ENCODE results near the gene CPTP. TPM values are rescaled to one million over a fixed set of nuclear protein-coding genes. Genes with fewer than 3 reads are reported as not detected.
A peak's percentile ranks its signal among the peaks of the same experiment; 100 is the strongest.

The CPTP gene
- total and polyA plus RNA-seq, 2 of the 13 experiments (the other 11 are each of a cell fraction or from before 2014, with no cell fraction given): 5.5 to 9.3 TPM

DNA sequence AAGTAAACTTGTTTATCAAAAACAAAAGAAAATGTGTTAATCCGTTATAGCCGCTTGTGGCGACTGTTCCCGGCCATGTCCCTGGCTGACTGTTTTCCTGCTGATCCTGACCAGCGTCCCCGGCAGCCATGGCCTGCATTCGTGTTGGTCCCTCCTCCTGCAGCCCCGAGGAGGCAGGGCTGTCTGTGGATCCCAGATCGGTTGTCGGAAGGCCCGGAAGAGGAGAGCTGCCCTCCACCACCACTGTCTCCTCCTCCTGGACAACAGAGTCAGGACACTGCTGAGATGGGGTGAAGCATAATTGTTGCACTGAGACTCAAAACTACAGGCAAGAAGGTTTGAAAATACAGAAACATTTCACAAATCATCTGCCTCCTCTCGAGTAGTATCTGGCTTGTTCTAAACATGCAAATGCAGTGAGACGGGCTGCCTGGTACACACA lies 37.4 kb downstream of the CPTP start:
- H3K4me2 ChIP-seq (ENCODE audit: low read depth, low read length): peak overlapping the region; percentile 74
- peak overlapping the region; percentile 48 for H3K9ac ChIP-seq (ENCODE audit: insufficient read depth, low read depth, low read length)
- H3K27ac ChIP-seq (ENCODE audit: extremely low read length, insufficient read depth, low read length): peak overlapping the region; percentile 24
- BruUV-seq (replicated peaks): no TSS peak
- no peaks in the 10 kb centered on the region for H3K9me3 ChIP-seq (ENCODE audit: low read length)
- intact Hi-C loops (cut with micrococcal nuclease; ENCODE audit: unreplicated experiment): no loop called here
- H3K79me2 ChIP-seq (ENCODE audit: insufficient read depth, low read length): peaks cover under 1% of the 10 kb centered on the region
- DNase-seq (ENCODE audit: low spot score): peak; percentile 75
- in situ Hi-C loops (cut with HindIII; ENCODE audit: extremely low pct_ligation_motif_present, low pct_unique_long_range_greater_than_20kb): no loop called here
- peak overlapping the region; percentile 23 to 48 (median 25); a peak in 5 of 6 replicates for H3K4me3 ChIP-seq (replicated peaks in 1 of 3; ENCODE audit: insufficient read depth in 1 of 3, low read depth in 2 of 3, low read length in 3 of 3)
- peak; percentile 60 for ATAC-seq
- no peaks in the 10 kb centered on the region for H4K20me1 ChIP-seq (ENCODE audit: insufficient read depth, low read length)
- CTCF ChIA-PET (ENCODE audit: low intra/inter-chr PET ratio, low total read pairs): no interaction called here
- 0% methylated on average over 13 of the region's 13 CpGs for WGBS (ENCODE audit: low lambda C conversion rate)
- no peaks in the 10 kb centered on the region for H3K36me3 ChIP-seq (replicated peaks in 1 of 2; ENCODE audit: control insufficient read depth in 1 of 2, insufficient read depth in 2 of 2, low read length in 2 of 2)
- POLR2A ChIA-PET: interaction anchor here (1.0 to 1.6 kb wide), 3 partner anchors 10 to 15 kb away, joined by 6 to 15 read pairs (median 7); partner anchors contain the start of gene AURKAIP1
- H3K4me1 ChIP-seq (ENCODE audit: insufficient read depth, low read length): peaks cover 53% of the 10 kb centered on the region
- no peaks in the 10 kb centered on the region for H3K27me3 ChIP-seq (ENCODE audit: control insufficient read depth in 1 of 2, insufficient read depth in 2 of 2, low read length in 2 of 2)
- peak overlapping the region; percentile 75 for H2AFZ ChIP-seq (ENCODE audit: low read length)
- peak; percentile 60 for FAIRE-seq
- TF ChIP-seq ZNF614 (CRISPR knock-in tag; IDR thresholded peaks at IDR 0.05; ENCODE audit: borderline replicate concordance) (no peak), XBP1 (CRISPR knock-in tag; IDR thresholded peaks at IDR 0.05) (no peak), ZFP36L1 (CRISPR knock-in tag; IDR thresholded peaks at IDR 0.05) (no peak), MAFG (CRISPR knock-in tag; IDR thresholded peaks at IDR 0.05) (no peak), ZFP82 (CRISPR knock-in tag; IDR thresholded peaks at IDR 0.05; ENCODE audit: borderline replicate concordance) (no peak), STAT5B (CRISPR knock-in tag; IDR thresholded peaks at IDR 0.05) (no peak), NFIB (CRISPR knock-in tag; IDR thresholded peaks at IDR 0.05; ENCODE audit: borderline replicate concordance) (no peak), ZNF605 (CRISPR knock-in tag; IDR thresholded peaks at IDR 0.05) (no peak), FOXK2 (IDR thresholded peaks at IDR 0.05) (no peak)
- TF ChIP-seq, protein P1, sequence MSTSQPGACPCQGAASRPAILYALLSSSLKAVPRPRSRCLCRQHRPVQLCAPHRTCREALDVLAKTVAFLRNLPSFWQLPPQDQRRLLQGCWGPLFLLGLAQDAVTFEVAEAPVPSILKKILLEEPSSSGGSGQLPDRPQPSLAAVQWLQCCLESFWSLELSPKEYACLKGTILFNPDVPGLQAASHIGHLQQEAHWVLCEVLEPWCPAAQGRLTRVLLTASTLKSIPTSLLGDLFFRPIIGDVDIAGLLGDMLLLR (CRISPR knock-in tag; IDR thresholded peaks at IDR 0.05): no peak
- TF ChIP-seq, protein P2, sequence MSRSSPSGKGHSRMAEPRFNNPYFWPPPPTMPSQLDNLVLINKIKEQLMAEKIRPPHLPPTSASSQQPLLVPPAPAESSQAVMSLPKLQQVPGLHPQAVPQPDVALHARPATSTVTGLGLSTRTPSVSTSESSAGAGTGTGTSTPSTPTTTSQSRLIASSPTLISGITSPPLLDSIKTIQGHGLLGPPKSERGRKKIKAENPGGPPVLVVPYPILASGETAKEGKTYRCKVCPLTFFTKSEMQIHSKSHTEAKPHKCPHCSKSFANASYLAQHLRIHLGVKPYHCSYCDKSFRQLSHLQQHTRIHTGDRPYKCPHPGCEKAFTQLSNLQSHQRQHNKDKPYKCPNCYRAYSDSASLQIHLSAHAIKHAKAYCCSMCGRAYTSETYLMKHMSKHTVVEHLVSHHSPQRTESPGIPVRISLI (CRISPR knock-in tag; IDR thresholded peaks at IDR 0.05; ENCODE audit: borderline replicate concordance): 0 out of 2 replicates have a peak, but pooled peaks have one; percentile 68
- TF ChIP-seq, protein P3, sequence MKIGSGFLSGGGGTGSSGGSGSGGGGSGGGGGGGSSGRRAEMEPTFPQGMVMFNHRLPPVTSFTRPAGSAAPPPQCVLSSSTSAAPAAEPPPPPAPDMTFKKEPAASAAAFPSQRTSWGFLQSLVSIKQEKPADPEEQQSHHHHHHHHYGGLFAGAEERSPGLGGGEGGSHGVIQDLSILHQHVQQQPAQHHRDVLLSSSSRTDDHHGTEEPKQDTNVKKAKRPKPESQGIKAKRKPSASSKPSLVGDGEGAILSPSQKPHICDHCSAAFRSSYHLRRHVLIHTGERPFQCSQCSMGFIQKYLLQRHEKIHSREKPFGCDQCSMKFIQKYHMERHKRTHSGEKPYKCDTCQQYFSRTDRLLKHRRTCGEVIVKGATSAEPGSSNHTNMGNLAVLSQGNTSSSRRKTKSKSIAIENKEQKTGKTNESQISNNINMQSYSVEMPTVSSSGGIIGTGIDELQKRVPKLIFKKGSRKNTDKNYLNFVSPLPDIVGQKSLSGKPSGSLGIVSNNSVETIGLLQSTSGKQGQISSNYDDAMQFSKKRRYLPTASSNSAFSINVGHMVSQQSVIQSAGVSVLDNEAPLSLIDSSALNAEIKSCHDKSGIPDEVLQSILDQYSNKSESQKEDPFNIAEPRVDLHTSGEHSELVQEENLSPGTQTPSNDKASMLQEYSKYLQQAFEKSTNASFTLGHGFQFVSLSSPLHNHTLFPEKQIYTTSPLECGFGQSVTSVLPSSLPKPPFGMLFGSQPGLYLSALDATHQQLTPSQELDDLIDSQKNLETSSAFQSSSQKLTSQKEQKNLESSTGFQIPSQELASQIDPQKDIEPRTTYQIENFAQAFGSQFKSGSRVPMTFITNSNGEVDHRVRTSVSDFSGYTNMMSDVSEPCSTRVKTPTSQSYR (CRISPR knock-in tag; IDR thresholded peaks at IDR 0.05; ENCODE audit: borderline replicate concordance): no peak
- TF ChIP-seq, protein P4, sequence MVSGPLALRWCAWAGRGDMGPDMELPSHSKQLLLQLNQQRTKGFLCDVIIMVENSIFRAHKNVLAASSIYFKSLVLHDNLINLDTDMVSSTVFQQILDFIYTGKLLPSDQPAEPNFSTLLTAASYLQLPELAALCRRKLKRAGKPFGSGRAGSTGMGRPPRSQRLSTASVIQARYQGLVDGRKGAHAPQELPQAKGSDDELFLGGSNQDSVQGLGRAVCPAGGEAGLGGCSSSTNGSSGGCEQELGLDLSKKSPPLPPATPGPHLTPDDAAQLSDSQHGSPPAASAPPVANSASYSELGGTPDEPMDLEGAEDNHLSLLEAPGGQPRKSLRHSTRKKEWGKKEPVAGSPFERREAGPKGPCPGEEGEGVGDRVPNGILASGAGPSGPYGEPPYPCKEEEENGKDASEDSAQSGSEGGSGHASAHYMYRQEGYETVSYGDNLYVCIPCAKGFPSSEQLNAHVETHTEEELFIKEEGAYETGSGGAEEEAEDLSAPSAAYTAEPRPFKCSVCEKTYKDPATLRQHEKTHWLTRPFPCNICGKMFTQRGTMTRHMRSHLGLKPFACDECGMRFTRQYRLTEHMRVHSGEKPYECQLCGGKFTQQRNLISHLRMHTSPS (CRISPR knock-in tag; IDR thresholded peaks at IDR 0.05; ENCODE audit: low read depth): no peak
- TF ChIP-seq, protein P5, sequence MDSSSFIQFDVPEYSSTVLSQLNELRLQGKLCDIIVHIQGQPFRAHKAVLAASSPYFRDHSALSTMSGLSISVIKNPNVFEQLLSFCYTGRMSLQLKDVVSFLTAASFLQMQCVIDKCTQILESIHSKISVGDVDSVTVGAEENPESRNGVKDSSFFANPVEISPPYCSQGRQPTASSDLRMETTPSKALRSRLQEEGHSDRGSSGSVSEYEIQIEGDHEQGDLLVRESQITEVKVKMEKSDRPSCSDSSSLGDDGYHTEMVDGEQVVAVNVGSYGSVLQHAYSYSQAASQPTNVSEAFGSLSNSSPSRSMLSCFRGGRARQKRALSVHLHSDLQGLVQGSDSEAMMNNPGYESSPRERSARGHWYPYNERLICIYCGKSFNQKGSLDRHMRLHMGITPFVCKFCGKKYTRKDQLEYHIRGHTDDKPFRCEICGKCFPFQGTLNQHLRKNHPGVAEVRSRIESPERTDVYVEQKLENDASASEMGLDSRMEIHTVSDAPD (CRISPR knock-in tag; IDR thresholded peaks at IDR 0.05): no peak
- TF ChIP-seq, protein P6, sequence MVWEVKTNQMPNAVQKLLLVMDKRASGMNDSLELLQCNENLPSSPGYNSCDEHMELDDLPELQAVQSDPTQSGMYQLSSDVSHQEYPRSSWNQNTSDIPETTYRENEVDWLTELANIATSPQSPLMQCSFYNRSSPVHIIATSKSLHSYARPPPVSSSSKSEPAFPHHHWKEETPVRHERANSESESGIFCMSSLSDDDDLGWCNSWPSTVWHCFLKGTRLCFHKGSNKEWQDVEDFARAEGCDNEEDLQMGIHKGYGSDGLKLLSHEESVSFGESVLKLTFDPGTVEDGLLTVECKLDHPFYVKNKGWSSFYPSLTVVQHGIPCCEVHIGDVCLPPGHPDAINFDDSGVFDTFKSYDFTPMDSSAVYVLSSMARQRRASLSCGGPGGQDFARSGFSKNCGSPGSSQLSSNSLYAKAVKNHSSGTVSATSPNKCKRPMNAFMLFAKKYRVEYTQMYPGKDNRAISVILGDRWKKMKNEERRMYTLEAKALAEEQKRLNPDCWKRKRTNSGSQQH (CRISPR knock-in tag; IDR thresholded peaks at IDR 0.05; ENCODE audit: low read depth): no peak
